NCI-H1048 (cell line): Measurements from ENCODE around the gene AGPAT4.
"Not testable (repeated sequence)": the region's sequence is repeated elsewhere in the genome, so short reads cannot be mapped to it uniquely, and the experiment has no call there.

Source experiments
- DNase-seq: peaks from one replicate; lab custom pipeline; 2025; lab: John Stamatoyannopoulos, UW

The AGPAT4 gene

GRCh38 chr6:161138543-161139303 is 135.1 kb downstream of the AGPAT4 start:
- DNase-seq = no peak

- DNase-seq = no peak
These were observed 135.9 kb downstream of the AGPAT4 start for GRCh38 chr6:161137839-161138542.

- no peak for DNase-seq
These were observed 136.5 kb downstream of the AGPAT4 start for GRCh38 chr6:161137320-161137719.

- DNase-seq = no peak
These were observed 137.2 kb downstream of the AGPAT4 start for GRCh38 chr6:161136655-161137054.

- no peak for DNase-seq
These were observed 137.9 kb downstream of the AGPAT4 start for GRCh38 chr6:161135695-161136591.

- no peak for DNase-seq
These were observed 139.1 kb downstream of the AGPAT4 start for GRCh38 chr6:161134550-161135298.

GRCh38 chr6:161133963-161134362 is 139.9 kb downstream of the AGPAT4 start:
- DNase-seq = no peak

- no peak for DNase-seq
These were observed 141.5 kb downstream of the AGPAT4 start for GRCh38 chr6:161132384-161132783.

GRCh38 chr6:161130967-161131766 is 142.7 kb downstream of the AGPAT4 start:
- no peak for DNase-seq

GRCh38 chr6:161130541-161130940 is 143.3 kb downstream of the AGPAT4 start:
- DNase-seq = no peak

GRCh38 chr6:161128680-161129196 is 145.1 kb downstream of the AGPAT4 start:
- DNase-seq = no peak

GRCh38 chr6:161128230-161128629 is 145.6 kb downstream of the AGPAT4 start:
- DNase-seq = no peak

GRCh38 chr6:161127071-161127740 is 146.7 kb downstream of the AGPAT4 start:
- no peak for DNase-seq

GRCh38 chr6:161125591-161125990 is 148.3 kb downstream of the AGPAT4 start:
- DNase-seq = no peak

GRCh38 chr6:161123319-161123718 is 150.5 kb downstream of the AGPAT4 start:
- DNase-seq = not testable (repeated sequence)

GRCh38 chr6:161117942-161118341 is 155.9 kb downstream of the AGPAT4 start:
- DNase-seq = no peak

GRCh38 chr6:161117308-161117707 is 156.6 kb downstream of the AGPAT4 start:
- DNase-seq = no peak

GRCh38 chr6:161116554-161116953 is 157.3 kb downstream of the AGPAT4 start:
- DNase-seq = no peak

GRCh38 chr6:161115468-161115867 is 158.4 kb downstream of the AGPAT4 start:
- DNase-seq = no peak

- DNase-seq = no peak
These were observed 162.6 kb downstream of the AGPAT4 start for GRCh38 chr6:161111261-161111660.
